ENCODE measurements around the gene PECR.

Gene PECR

GRCh38 chr2:216024779-216025336 is 56.8 kb downstream of the PECR start:
- no peak overlapping the region for H3K27ac ChIP-seq
- TF ChIP-seq CTCF (conservative IDR thresholded peaks at IDR 0.05), result no peak

- peak; percentile 82 for TF ChIP-seq CTCF (conservative IDR thresholded peaks at IDR 0.05)
- no peak overlapping the region for H3K27ac ChIP-seq
These were observed 58.5 kb downstream of the PECR start for GRCh38 chr2:216023055-216023648.

GRCh38 chr2:216021768-216022565 is 59.6 kb downstream of the PECR start:
- no peak overlapping the region for H3K27ac ChIP-seq
- TF ChIP-seq CTCF (conservative IDR thresholded peaks at IDR 0.05), result no peak

DNA sequence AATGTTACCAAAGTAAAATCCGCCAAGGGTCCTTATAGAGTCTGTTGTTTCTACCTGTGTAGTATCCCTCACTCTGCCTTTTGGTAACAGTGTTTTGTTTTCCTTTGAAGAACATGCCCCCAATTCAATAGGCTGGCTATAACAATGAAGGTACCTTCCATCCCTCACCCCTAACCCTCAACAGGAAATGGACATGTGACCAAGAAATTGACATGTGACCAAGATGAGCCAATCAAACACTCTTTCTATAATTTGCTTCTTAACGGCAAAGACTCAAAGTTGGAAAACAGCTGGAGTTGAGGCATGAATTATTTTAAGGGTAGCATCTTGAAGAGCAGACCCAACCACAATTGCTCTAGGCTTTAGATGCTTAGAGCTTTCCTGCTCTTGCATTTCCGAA is 62.9 kb downstream of the PECR start:
- H3K27ac ChIP-seq, result no peak overlapping the region
- TF ChIP-seq CTCF (conservative IDR thresholded peaks at IDR 0.05), result no peak

DNA sequence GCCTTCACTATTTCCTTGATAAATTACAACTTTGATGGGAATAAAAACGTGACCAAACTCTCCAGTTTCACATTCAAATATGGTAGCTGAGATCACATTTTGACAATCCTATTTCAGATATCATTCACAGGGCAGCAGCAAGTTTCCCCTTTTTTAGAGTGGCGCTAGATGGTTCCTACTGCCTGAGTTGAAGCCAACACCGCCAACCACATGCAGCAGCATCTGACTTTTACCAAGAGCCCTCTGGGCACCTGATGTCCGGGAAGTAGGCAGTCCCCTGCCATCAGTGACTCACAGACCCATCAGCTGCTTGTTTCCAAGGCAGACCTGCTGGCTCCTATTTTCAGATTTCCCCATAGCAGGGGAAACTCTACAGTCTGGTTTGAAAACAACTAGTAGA is 64.2 kb downstream of the PECR start:
- no peak for TF ChIP-seq CTCF (conservative IDR thresholded peaks at IDR 0.05)
- H3K27ac ChIP-seq, result no peak overlapping the region

DNA sequence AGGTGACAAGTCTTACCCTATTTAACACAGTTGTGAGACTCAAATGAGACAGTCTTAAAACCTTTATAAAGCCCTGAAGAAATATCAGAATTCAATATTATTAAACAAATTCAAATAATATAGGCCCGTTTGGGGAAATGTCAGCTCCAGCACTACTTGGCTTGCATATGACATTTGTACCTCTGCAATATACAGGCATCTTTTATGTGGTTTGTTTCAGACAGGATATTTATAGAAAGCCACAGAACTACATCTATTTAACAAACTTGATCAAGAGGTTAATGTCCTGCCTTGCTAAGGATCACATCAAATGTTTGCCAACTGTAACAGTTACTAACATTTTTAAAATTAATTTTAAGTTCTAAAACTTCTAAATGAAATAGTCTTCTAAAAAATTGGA is 65.0 kb downstream of the PECR start:
- TF ChIP-seq CTCF (conservative IDR thresholded peaks at IDR 0.05), result no peak
- no peak overlapping the region for H3K27ac ChIP-seq

DNA sequence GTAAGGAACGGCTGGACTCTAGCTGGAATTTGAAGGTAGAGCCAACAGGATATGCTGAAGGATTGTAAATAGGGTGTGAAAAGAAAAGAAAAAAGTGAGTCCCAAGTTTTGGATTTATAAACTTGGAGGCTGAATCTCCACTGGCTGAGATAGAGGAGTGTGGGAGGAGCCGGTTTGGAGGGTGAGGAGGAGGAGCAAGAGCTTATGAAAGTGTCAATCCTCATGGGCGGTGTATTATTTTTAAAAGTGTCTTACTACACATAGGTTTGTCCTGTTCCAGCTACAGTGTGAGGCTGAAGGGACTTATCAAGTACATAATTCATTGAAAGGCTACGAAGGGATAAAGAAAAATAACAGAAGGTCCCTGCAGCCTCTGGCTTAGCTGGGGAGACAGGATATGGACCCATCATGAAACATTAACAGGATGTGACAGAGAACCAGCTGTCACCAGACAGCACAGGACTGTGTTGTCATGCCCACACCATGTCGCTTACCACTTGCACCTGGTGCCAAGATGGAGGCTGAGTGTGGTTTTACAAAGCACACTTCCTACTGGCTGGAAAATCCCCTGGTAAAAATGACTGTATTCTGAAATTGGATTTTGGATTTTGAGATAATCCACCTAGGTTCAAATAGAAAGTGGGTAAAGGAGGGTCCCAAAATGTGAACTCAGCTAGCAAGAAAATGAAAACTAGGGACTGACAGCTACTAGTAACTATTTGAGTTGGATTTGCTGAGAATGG is 65.7 kb downstream of the PECR start:
- TF ChIP-seq CTCF (conservative IDR thresholded peaks at IDR 0.05), result no peak
- H3K27ac ChIP-seq, result no peak overlapping the region

Measured in VCaP (cell line).